HG03039 (cell line): ENCODE results near the gene RND3.

Experiments
- ATAC-seq: cut with Tn5 transposase; IDR thresholded peaks from one replicate; pipeline ENCODE4 v1.9.1; 2021; ENCODE audit warnings: mild to moderate bottlenecking, moderate library complexity; ENCODE audit not compliant: unreplicated experiment

RND3 gene

DNA sequence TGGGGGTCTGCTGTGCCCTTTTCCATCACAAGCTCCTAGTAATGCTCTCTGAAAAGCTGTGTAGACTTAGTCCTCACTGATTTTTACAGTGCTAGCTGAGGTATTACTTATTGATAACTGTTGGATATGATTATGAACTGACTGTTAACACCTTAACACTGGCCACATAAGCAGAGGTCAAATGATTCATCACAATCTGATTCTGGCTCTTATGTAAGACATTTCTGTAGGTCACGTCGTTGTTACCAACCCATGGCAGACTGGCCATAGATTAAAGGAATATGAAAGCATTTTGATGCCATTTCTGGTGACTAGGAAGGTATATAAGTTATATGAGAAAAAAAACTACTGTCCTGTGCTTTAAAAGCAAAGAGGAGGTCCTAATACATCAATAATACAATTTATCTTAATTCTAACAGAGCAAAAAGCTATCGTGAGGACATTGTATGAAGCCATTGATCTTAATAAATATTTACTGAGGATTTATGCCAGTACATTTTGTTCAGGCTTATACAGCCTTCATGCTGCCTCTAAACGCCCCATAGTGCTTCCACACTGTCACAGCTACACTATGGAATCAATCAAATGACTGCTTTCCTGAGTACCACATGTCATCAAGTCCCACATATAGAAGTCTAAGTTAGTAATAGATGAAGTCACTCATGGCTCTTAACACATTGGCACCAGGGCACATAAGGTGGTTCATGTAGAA is 6.9 kb upstream of the RND3 start:
- ATAC-seq, result no peak

DNA sequence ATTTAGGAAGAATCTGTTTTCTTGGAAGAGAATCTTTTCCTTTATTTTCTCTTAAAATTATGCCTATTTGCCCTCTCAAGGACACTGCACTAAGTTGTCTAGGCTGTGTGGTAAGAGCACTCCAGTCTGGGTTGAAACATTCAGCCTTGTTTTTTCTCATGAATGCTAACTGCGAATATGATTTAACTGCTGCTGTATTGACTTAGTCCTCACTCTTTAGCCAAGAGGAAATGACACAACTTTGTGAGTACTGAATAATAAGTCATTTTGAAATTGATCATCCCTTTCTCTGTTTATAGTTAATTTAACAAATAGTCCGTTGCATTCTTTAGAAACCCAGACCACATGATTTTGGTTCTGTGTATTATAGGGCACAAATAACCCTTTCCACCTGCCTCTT is 4.5 kb upstream of the RND3 start:
- no peak for ATAC-seq

DNA sequence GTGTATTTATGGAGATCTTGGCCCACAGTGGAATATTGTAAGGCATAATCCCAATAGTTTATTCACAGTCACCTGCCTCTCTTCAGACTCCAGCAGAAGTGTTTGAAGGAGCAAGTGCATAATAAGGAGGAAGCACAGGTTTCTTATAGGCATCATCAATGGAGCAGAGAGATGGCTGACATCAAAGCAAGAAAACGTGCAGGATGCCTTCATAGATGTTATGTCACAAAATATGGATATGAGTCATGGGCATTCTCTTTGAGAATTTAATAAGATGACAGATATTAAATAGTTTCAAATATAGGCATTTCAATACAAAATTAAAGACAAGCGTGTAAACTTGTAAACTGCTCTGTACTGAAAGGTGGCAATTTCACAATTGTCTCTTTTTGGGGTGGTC is 4.0 kb upstream of the RND3 start:
- no peak for ATAC-seq

DNA sequence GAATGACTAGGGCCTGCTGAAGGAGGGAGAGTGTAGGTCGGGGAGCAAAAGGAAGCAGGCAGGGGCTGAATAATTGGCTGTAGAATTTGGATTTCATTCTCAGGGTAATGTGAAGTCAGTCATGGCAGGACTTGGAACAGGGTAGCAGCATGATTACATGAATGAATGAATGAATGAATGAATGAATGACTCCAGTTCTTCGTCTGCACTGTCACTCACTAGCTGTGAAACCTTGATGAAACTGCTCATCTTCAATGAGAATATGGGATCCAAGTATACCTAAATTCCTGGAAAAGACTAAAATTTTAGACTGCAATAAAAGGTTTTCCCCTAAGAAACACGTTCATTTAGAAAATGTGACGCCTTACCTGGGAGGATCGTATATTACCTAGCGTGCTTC is 3.0 kb upstream of the RND3 start:
- no peak for ATAC-seq

DNA sequence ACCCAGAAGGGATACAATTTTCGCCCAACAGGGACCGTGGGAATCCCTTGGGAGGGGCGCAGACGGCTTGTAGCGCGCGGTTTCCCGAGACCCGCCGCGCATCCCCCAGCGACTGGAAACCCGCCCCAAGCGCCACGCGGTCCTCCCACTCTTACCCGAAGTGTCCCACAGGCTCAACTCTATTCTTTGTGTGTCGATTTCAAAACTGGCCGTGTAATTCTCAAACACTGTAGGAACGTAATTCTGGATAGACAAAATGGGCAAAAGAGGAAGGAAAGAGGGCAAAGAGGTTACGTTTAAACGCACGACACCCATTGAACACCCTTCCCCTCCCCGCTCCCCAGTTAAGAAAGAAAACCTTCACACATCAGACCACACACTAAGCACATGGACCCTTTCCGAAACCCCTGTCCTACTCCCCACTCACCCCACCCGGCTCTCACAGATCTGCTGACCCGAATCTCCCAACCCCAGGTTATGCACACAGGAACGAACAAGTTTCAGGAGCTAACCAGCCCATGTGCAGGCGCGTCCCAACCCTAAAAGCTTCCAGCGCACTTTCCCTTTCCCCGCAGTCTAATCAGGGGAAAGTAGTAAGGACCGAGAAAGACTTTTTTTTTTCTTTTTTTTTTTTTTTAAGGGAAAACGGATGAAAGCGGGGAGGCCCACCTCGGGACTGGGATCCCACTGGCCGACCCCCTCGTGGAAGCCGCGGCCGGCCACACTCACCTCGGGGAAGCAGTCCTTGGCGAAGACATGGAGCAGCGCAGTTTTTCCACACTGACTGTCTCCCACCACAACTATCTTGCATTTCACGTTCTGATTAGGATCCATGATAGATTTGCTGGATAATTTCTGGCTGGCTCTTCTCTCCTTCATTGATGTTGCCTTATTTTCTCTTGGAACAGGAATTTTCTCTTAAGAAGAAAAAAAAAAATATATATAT is 655 bp downstream of the RND3 start:
- ATAC-seq, result no peak

DNA sequence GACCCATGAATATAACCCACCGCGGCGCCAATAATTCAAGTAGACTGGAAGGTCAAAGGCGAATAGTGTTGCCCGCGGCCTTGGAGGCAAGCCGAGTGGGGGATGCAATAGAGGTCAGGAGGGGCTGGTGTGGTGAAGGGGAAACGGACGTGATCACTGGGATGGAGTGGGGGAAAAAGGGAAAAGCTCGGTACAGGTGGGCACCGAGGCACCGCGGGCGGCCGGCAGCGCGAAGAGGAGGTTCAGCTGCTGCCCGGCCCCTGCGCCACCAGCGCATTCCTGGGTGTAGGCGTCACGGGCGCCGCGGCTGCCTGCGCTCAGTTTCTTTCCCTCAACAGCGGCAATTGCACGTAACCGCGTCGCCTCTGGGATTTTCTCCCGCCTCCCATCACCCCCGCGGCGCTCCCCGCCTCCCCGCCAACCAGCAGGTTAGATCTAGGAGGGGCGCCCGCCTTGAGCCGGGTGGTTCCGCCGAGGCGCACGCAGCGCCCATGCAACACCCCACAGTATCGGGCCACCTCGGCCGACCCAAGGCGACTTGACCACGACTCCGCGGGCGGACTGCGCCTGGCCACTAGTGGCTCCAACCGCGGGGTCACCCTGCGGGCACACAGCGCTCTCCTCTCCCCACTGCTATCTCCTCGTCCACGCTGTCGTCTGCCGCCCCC is 1.5 kb downstream of the RND3 start:
- ATAC-seq, result no peak

DNA sequence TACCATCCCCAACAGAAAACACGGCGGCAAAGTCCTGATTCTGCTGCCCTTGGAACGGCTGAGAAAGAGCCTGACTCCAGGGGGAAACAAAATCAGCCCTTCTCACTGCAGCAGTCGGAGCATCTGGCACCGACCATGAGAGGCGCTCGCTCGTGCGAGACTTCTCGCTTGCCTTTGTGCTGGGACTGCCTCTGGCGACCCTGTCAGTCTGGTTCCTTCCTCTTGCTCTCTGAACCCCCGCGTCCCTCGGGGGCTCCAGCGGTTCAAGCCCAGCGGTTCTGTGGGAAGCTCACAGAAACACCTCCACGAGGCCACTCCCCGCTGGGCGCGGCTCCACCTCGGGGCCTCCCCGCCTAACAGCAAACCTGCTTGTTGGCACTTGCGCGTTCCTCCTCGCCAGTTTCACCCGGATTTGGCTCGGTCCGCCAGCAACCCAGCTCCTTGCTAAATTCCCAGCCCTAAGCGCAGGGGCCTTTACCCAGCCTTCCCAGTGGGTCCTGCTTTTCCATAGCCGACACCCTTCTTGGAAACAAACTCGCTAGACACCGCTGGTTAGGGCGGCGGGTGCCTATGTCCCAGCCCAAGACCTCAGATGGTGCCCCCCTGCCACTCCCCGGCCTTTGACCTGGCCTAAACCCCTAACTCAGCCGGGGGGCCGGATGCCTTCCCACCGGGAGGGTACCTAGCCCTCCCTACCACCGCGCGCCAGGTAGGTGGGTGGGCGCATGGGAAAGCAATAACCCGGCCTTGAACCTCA is 2.2 kb downstream of the RND3 start:
- no peak for ATAC-seq

DNA sequence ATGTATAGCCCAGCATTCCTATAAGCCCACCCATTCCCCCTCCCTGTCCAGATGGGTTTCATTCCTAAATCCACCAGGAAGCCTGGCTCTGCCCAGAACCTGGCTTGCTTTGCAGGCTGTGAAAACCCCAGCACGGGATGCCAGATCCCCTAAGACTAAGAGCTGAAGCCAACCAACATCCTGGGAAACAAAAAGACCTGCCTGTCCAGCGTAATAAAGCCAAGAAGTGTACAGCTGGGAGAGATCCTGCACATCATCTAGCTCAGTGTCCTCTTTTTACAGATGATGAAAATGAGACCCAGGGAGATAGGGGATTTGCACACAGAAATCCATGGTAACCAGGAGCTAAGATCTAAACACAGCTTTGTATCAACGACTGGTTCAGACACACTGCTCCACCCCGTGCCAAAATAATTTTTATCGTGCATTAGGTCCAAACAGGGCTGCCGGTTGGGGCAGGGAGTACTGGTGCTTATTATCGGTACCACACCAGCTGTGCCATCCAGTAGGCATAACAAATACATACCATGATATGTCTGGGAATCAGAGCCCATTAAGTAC is 2.9 kb downstream of the RND3 start:
- no peak for ATAC-seq

DNA sequence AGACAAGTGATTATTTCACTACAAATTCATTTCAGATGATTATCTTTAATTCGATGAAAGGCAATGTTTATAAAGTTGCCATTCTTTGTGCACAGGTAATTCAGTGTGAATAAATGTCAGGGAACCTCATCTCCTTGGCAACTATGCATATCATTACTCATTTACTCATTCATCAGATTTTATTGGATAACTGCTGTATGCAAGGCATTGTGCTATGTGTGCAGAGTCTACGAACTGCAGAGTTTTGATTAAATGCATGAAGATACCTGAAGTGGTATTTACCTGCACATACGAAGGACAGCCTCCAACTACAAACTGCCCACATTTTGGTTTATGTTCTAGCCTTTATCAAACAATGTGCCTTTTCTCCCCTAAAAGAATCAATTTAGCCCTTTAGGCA is 3.5 kb downstream of the RND3 start:
- no peak for ATAC-seq

DNA sequence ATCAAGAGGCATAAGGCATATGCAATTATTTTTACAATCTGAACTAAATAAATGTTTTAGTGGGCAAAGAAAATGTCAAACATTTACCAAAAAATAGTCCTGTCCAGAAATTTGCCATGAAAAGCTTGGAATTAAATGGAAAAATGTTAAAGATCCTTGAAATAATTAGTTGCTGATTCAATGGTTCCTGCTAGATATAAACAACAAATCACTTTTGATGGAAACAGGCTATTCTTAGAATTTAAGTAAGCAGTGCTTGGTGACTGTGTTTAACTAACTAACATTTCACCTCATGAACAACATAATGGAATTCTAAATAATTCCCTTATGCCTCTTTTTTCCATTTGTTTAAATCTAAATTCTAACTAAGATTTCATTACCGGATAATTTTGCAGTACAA is 3.9 kb downstream of the RND3 start:
- ATAC-seq, result no peak

DNA sequence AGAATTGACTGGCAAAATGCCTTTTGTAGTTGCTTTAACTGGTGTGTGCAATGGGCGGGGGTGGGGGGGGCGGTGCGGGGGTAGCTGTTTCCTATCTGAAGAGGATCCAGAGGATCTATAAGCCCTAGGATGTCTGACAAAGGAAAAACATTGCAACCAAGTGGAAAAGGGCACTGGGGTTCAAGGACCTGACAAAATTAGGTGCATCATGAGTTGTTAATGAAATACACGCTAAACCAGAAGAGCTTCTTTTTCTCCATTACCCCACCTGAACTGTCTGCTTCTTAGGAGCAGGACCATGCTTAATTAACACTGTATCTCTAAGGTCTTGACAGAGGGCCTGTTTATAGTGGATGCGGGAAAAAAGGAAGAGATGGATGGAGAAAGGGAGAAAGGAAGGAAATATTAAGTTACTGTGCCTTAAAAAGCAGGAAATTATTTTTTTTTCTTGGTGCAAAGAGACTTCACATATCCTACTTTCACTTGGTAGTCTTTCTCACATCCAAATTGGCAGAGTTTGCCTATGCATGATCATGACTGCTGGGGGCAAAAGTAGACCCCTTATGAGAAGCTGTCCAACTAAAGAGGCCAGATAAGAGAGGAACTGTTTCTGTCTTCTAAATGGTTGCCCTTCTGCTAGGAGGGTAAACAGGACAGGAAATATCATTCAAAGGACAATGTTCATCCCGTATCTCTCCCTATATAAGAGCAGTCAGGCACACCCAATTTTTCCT is 4.6 kb downstream of the RND3 start:
- ATAC-seq, result no peak

DNA sequence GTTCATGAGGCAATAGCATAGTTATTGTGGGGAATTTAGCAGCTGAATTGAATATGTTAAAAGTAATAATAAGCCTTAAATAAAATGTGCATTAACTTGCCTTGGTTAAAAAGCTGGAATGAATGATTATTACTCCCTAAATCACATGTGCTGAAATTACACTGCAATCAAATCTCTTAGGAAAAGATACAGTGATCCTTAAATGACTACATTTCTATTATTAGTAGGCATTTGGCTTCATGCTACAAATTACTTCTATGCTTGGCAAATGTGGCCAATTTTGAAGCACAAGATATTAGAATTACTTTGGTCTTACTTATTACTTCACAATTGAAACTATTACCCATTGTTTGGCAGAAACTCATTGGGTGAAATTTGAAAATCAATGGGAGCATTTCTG is 5.4 kb downstream of the RND3 start:
- no peak for ATAC-seq

DNA sequence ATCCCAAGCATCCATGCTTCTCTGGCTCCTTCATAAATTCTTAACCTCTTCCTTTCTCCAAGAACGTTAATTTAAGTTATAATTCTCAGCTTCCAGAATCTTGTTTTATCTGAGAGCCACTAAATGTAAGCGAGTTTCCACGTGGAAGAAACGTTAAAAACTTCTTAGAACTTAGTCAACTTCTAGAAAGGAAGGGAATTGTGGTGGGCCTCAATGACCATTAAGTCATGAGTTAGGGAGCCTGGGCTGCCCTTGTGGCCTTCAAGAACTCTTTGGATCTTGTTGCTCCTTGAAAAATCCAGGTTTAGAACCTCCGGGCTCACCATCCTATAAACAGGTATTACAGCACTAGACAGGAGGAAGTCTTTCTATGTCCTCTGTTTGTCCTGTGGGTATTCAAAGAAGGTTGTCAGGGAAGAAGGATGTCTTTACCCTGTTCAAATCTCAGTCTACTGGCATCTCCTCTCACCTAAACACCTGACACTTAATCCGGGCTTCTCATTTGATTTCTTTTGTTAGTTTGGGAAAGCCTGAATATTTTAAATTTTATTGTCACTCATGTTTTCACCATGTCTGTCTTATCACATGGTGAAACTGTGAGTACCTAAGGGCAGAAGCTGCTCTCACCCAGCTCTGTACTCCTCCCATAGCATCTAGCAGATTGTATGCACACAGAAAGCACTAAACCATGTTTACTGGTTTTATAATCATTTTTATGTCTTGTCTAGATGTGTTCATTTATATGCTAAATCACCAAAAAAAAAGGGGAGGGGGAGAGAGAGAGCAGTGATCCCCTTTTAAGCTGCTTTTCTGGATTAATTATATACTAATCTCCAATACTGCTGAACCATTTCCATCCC is 6.3 kb downstream of the RND3 start:
- ATAC-seq, result no peak

DNA sequence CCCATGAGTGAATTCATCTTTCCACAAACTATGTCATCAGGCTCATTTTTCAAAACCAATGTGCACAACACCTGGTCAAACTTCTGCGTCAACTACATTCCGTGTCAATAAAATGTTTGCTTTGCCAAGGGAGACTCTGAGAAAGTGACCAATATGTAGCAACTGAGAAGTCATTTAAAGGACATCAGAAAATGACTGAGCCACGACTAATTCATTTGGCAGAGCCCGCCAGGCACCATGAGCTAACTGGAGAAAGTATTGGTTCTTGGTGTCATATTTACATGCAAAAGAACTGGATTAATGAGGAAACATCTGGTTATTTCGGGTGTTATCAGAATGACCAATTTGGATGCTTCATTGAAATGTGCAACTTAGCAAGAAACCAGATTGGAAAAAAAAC is 7.2 kb downstream of the RND3 start:
- no peak for ATAC-seq

DNA sequence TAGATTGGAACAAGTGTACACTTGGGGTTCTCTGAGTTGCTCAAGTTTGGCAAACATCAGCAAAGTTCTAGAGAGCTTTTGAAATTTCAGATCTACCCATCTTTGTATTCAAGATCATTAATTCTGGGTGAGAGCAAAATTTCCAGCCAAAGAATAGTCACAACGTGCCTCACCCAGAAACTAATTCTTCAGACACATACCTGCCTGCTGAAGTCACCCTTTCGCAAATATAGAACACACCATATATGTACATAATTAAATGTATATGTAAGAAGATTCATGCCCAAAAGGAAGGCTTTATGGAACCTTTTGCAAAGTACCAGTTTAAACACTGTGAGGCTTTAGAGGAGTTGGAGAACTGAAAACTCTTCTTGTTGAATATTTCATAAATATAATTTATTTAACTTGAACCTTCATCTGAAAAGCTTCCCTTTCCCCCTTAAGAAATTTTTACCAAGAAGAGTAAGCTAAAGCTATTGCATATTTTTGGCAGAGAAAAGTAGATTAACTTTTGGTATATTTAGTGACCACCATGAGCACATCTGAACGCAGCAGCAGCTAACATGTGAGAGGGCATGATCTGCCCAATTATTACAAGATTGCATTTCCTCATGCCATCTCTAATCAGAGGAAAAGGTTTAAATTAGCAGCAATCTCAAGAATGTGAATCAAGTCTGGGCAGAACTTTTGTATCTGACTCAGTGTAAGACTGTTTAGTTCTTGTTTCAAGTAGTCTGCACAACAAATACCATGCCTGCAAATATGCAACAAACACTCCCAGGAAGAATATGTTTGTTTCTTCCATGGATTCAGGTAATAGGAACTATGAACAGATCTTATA is 8.2 kb downstream of the RND3 start:
- ATAC-seq, result no peak

DNA sequence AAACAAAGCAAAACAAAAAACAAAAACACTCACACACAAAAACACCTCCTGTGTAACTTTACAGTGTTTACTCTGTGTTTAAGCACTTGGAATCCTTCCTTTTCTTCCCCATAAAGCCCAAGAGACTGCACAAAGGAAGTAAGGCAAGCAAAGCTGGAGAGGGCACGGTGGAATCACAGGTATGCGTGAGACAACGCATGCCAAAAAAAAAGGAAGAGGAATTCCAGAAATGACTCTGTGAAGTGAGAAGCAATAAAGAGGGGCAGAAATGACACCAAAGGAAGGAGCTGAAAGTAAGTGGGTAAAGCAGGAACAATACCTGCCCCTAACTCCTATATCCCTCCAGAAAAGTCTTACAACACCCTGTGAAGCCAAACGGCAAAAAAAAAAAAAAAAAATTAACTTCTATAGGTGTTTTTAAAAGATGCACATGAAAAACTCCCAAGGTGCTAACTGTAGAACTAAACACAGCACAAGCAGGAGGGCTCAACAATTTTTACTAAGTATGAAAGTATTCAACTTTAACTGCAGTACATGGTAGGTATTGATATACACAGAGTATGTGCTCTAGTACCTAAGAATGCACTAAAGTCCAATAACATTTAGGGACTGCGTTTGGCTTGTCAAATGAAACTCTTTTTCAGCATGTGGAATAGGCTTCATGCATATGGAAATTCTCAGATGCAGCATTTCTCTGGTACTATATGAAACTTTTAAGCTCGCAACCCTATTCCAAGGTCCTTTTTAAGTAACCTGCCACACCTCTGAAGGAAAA is 9.1 kb downstream of the RND3 start:
- ATAC-seq, result no peak

DNA sequence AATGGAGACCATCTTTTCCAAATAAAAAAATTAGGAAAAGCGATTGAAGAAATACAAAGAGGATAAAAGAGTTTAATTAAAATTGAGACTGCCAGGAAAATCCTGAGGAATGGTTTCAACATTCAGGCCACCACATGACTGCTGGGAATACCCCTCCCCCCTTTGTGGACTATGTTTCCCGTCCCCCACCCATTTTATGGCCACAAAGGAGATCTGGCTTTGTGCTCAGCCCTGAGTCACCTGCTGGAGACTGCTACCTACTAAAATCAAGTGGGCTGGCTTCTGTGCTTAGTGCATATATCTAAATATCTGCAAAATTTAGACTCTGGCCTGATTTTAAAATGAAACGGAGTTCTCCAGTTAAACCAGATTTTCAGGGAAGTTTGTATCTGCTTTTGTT is 10.1 kb downstream of the RND3 start:
- ATAC-seq, result no peak
